ENCODE data around the gene PRUNE2.

GRCh38 chr9:76808636-76809035, 97.3 kb downstream of the PRUNE2 start:
- TF ChIP-seq, protein P1, sequence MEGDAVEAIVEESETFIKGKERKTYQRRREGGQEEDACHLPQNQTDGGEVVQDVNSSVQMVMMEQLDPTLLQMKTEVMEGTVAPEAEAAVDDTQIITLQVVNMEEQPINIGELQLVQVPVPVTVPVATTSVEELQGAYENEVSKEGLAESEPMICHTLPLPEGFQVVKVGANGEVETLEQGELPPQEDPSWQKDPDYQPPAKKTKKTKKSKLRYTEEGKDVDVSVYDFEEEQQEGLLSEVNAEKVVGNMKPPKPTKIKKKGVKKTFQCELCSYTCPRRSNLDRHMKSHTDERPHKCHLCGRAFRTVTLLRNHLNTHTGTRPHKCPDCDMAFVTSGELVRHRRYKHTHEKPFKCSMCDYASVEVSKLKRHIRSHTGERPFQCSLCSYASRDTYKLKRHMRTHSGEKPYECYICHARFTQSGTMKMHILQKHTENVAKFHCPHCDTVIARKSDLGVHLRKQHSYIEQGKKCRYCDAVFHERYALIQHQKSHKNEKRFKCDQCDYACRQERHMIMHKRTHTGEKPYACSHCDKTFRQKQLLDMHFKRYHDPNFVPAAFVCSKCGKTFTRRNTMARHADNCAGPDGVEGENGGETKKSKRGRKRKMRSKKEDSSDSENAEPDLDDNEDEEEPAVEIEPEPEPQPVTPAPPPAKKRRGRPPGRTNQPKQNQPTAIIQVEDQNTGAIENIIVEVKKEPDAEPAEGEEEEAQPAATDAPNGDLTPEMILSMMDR (IDR thresholded peaks at IDR 0.05; ENCODE audit: poor library complexity) = no peak
- TF ChIP-seq EZH2phosphoT487 (IDR thresholded peaks at IDR 0.05; ENCODE audit: low read depth, severe bottlenecking, unreplicated experiment) = no peak

Measured in hepatocyte (in vitro differentiated cells).